Mucosa of stomach (tissue), 1 donor: Measurements from ENCODE around the gene CCNDBP1.
"Not testable (repeated sequence)": the region's sequence is repeated elsewhere in the genome, so short reads cannot be mapped to it uniquely, and the experiment has no call there.

Experiments
- H3K27me3 ChIP-seq: one replicate; pipeline ENCODE4 v1.7.0; 2013; ENCODE audit warnings: mild to moderate bottlenecking, low read length; ENCODE audit not compliant: control insufficient read depth, insufficient read depth
- H3K36me3 ChIP-seq: one replicate; pipeline ENCODE4 v1.7.0; 2013; ENCODE audit warnings: low read length; ENCODE audit not compliant: control insufficient read depth, insufficient read depth
- H3K4me1 ChIP-seq: one replicate; pipeline ENCODE4 v1.7.0; 2013; ENCODE audit warnings: mild to moderate bottlenecking, low read length; ENCODE audit not compliant: control insufficient read depth, insufficient read depth
- H3K4me3 ChIP-seq: one replicate; pipeline ENCODE4 v1.7.0; 2013; ENCODE audit warnings: low read length
- H3K9ac ChIP-seq: one replicate; pipeline ENCODE4 v1.7.0; 2013; ENCODE audit warnings: mild to moderate bottlenecking, low read length, moderate library complexity
- H3K9me3 ChIP-seq: one replicate; pipeline ENCODE4 v1.7.0; 2013; ENCODE audit warnings: mild to moderate bottlenecking, low read length, moderate library complexity; ENCODE audit not compliant: control insufficient read depth
- donor health status: Pancreatic carcinoma.

CCNDBP1 gene

GRCh38 chr15:43198556-43198955, 13.4 kb downstream of the CCNDBP1 start:
- H3K4me3 ChIP-seq: not testable (repeated sequence)

GRCh38 chr15:43198992-43199391, 13.8 kb downstream of the CCNDBP1 start:
- Histone ChIP-seq H3K4me3 (no peak overlapping the region), H3K4me1 (no peaks in the 10 kb centered on the region), H3K9ac (no peak overlapping the region), H3K9me3 (no peaks in the 10 kb centered on the region), H3K36me3 (no peaks in the 10 kb centered on the region), H3K27me3 (no peaks in the 10 kb centered on the region)

More at GRCh38 chr15:43198556-43198955, 13.4 kb downstream of the CCNDBP1 start:
- H3K9ac ChIP-seq, H3K36me3 ChIP-seq, H3K4me1 ChIP-seq, H3K27me3 ChIP-seq, H3K9me3 ChIP-seq: not testable (repeated sequence)

GRCh38 chr15:43199945-43200488, 14.8 kb downstream of the CCNDBP1 start:
- H3K4me1 ChIP-seq: no peaks in the 10 kb centered on the region
- no peaks in the 10 kb centered on the region for H3K9me3 ChIP-seq
- no peak overlapping the region for H3K9ac ChIP-seq
- no peak overlapping the region for H3K4me3 ChIP-seq
- no peaks in the 10 kb centered on the region for H3K27me3 ChIP-seq
- no peaks in the 10 kb centered on the region for H3K36me3 ChIP-seq

GRCh38 chr15:43204016-43204901, 19.1 kb downstream of the CCNDBP1 start:
- peaks cover 13% of the 10 kb centered on the region for H3K27me3 ChIP-seq
- H3K4me3 ChIP-seq: no peak overlapping the region
- no peaks in the 10 kb centered on the region for H3K36me3 ChIP-seq
- no peaks in the 10 kb centered on the region for H3K9me3 ChIP-seq
- no peaks in the 10 kb centered on the region for H3K4me1 ChIP-seq
- no peak overlapping the region for H3K9ac ChIP-seq

- no peak overlapping the region for H3K4me3 ChIP-seq
- no peak overlapping the region for H3K9ac ChIP-seq
- H3K4me1 ChIP-seq: no peaks in the 10 kb centered on the region
- H3K27me3 ChIP-seq: peaks cover 16% of the 10 kb centered on the region
- H3K36me3 ChIP-seq: no peaks in the 10 kb centered on the region
- no peaks in the 10 kb centered on the region for H3K9me3 ChIP-seq
These were observed 20.9 kb downstream of the CCNDBP1 start for GRCh38 chr15:43206054-43206453.

GRCh38 chr15:43207024-43207423, 21.8 kb downstream of the CCNDBP1 start:
- Histone ChIP-seq H3K9me3 (no peaks in the 10 kb centered on the region), H3K4me1 (no peaks in the 10 kb centered on the region), H3K27me3 (peaks cover 16% of the 10 kb centered on the region), H3K36me3 (no peaks in the 10 kb centered on the region), H3K9ac (no peak overlapping the region), H3K4me3 (no peak overlapping the region)

- no peak overlapping the region for H3K9ac ChIP-seq
- no peak overlapping the region for H3K4me3 ChIP-seq
- H3K4me1 ChIP-seq: no peaks in the 10 kb centered on the region
- no peaks in the 10 kb centered on the region for H3K9me3 ChIP-seq
- H3K27me3 ChIP-seq: peaks cover 16% of the 10 kb centered on the region
- H3K36me3 ChIP-seq: no peaks in the 10 kb centered on the region
These were observed 23.1 kb downstream of the CCNDBP1 start for GRCh38 chr15:43208052-43209002.

- H3K36me3 ChIP-seq: no peaks in the 10 kb centered on the region
- H3K27me3 ChIP-seq: peaks cover 16% of the 10 kb centered on the region
- no peak overlapping the region for H3K4me3 ChIP-seq
- no peaks in the 10 kb centered on the region for H3K9me3 ChIP-seq
- H3K9ac ChIP-seq: no peak overlapping the region
- H3K4me1 ChIP-seq: no peaks in the 10 kb centered on the region
These were observed 24.0 kb downstream of the CCNDBP1 start for GRCh38 chr15:43209059-43209824.

- no peaks in the 10 kb centered on the region for H3K4me1 ChIP-seq
- H3K4me3 ChIP-seq: no peak overlapping the region
- no peaks in the 10 kb centered on the region for H3K9me3 ChIP-seq
- H3K9ac ChIP-seq: no peak overlapping the region
- H3K36me3 ChIP-seq: no peaks in the 10 kb centered on the region
- peaks cover 16% of the 10 kb centered on the region for H3K27me3 ChIP-seq
These were observed 25.1 kb downstream of the CCNDBP1 start for GRCh38 chr15:43210172-43210745.

- Histone ChIP-seq H3K4me1 (no peaks in the 10 kb centered on the region), H3K9me3 (no peaks in the 10 kb centered on the region)
These were observed 25.6 kb downstream of the CCNDBP1 start for GRCh38 chr15:43210807-43211206.

GRCh38 chr15:43211224-43211735, 26.1 kb downstream of the CCNDBP1 start:
- H3K36me3 ChIP-seq: no peaks in the 10 kb centered on the region

More at GRCh38 chr15:43210807-43211206, 25.6 kb downstream of the CCNDBP1 start:
- Histone ChIP-seq H3K4me3 (no peak overlapping the region), H3K9ac (no peak overlapping the region), H3K36me3 (no peaks in the 10 kb centered on the region), H3K27me3 (peaks cover 16% of the 10 kb centered on the region)

More at GRCh38 chr15:43211224-43211735, 26.1 kb downstream of the CCNDBP1 start:
- Histone ChIP-seq H3K4me1 (no peaks in the 10 kb centered on the region), H3K9me3 (no peaks in the 10 kb centered on the region), H3K4me3 (no peak overlapping the region), H3K9ac (no peak overlapping the region), H3K27me3 (peaks cover 16% of the 10 kb centered on the region)
